Central memory CD4-positive, alpha-beta T cell (primary cell): Measurements from ENCODE around the gene LGALS13.

Source experiments
- DNase-seq: peaks from one replicate; pipeline ENCODE4 v3.0.0; 2022
- total RNA-seq, 3 experiments: gene quantifications; one replicate each; lab custom pipeline; 2026; lab: John Stamatoyannopoulos, UW

LGALS13 gene
- 0 reads per million in 3 experiments for total RNA-seq

- no peak for DNase-seq
Observed at GRCh38 chr19:39602224-39602623, at the start of gene LGALS13. LGALS13 (plus strand) TSS chr19:39602524; CDS start chr19:39602569, 45 bp downstream.

GRCh38 chr19:39553082-39553652, 49.2 kb upstream of the LGALS13 start:
- DNase-seq = no peak

- no peak for DNase-seq
Observed at GRCh38 chr19:39554701-39555311, 47.5 kb upstream of the LGALS13 start.

- DNase-seq = no peak
Observed at GRCh38 chr19:39555883-39556282, 46.4 kb upstream of the LGALS13 start.

- DNase-seq = peak; percentile 39
Observed at GRCh38 chr19:39557811-39558623, 44.3 kb upstream of the LGALS13 start.

- DNase-seq = no peak
Observed at GRCh38 chr19:39558624-39559117, 43.7 kb upstream of the LGALS13 start.

- DNase-seq = no peak
Observed at GRCh38 chr19:39563408-39563807, 38.9 kb upstream of the LGALS13 start.

GRCh38 chr19:39566064-39566463, 36.3 kb upstream of the LGALS13 start:
- DNase-seq = no peak

- no peak for DNase-seq
Observed at GRCh38 chr19:39568604-39569003, 33.7 kb upstream of the LGALS13 start.

- no peak for DNase-seq
Observed at GRCh38 chr19:39582442-39582841, 19.9 kb upstream of the LGALS13 start.

- no peak for DNase-seq
Observed at GRCh38 chr19:39582891-39583625, 19.3 kb upstream of the LGALS13 start.

- no peak for DNase-seq
Observed at GRCh38 chr19:39587496-39587895, 14.8 kb upstream of the LGALS13 start.

GRCh38 chr19:39588066-39588465, 14.3 kb upstream of the LGALS13 start:
- no peak for DNase-seq

- DNase-seq = no peak
Observed at GRCh38 chr19:39590265-39590664, 12.1 kb upstream of the LGALS13 start.

- no peak for DNase-seq
Observed at GRCh38 chr19:39592381-39592780, 9.9 kb upstream of the LGALS13 start.

GRCh38 chr19:39595950-39596349, 6.4 kb upstream of the LGALS13 start:
- no peak for DNase-seq

- DNase-seq = no peak
Observed at GRCh38 chr19:39596911-39597310, 5.4 kb upstream of the LGALS13 start.

GRCh38 chr19:39599116-39599515, 3.2 kb upstream of the LGALS13 start:
- DNase-seq = no peak

- DNase-seq = no peak
Observed at GRCh38 chr19:39603825-39604224, 1.5 kb downstream of the LGALS13 start.

GRCh38 chr19:39607021-39607420, 4.7 kb downstream of the LGALS13 start:
- no peak for DNase-seq

- no peak for DNase-seq
Observed at GRCh38 chr19:39607561-39607960, 5.2 kb downstream of the LGALS13 start.

GRCh38 chr19:39613597-39613996, 11.3 kb downstream of the LGALS13 start:
- no peak for DNase-seq

- no peak for DNase-seq
Observed at GRCh38 chr19:39617745-39618144, 15.4 kb downstream of the LGALS13 start.
